ENCODE results near the gene CYP4A22. TPM values are rescaled to one million over a fixed set of nuclear protein-coding genes. Genes with fewer than 3 reads are reported as not detected.

The CYP4A22 gene
- total and polyA plus RNA-seq, 2 of the 4 experiments (the other 2 are of a cell fraction): not detected

GRCh38 chr1:47179988-47180563, 42.8 kb downstream of the CYP4A22 start:
- ChIA-PET CTCF (interaction anchor here (0.6 to 1.8 kb wide), 10 partner anchors 11 to 546 kb away, joined by 3 to 14 read pairs (median 4); partner anchors contain the start of genes FOXD2 and PDZK1IP1), POLR2A (ENCODE audit: unreplicated experiment) (no interaction called here)
- H3K9me3 ChIP-seq (ENCODE audit: control insufficient read depth, insufficient read depth, low read length): no peaks in the 10 kb centered on the region
- no peak overlapping the region for H3K4me3 ChIP-seq (ENCODE audit: insufficient read depth, low read depth, low read length)
- H2BK20ac ChIP-seq (ENCODE audit: low read depth, low read length): no peak overlapping the region
- no peak overlapping the region for H3K4me2 ChIP-seq (ENCODE audit: low read depth, low read length)
- no TSS peak for BruUV-seq (replicated peaks)
- H3K9me1 ChIP-seq (ENCODE audit: insufficient read depth, low read length): no peaks in the 10 kb centered on the region
- no peaks in the 10 kb centered on the region for H3K4me1 ChIP-seq (ENCODE audit: control insufficient read depth, insufficient read depth, low read length)
- no peak overlapping the region for H2BK15ac ChIP-seq (ENCODE audit: low read depth, low read length)
- no peak overlapping the region for H3K27ac ChIP-seq (ENCODE audit: insufficient read depth, low read length)
- H3K27me3 ChIP-seq (ENCODE audit: control insufficient read depth, insufficient read depth, low read length): no peaks in the 10 kb centered on the region; the same call in 1 of the 2 replicates
- no peak overlapping the region for H2AK5ac ChIP-seq (ENCODE audit: low read depth, low read length)
- H3K14ac ChIP-seq (replicated peaks; ENCODE audit: low read depth, low read length): no peak overlapping the region
- DNase-seq: no peak
- intact Hi-C loops (cut with micrococcal nuclease) (loop anchor here (1.0 to 10.0 kb wide), 10 partner anchors 152 to 1315 kb away; partner anchors contain the start of gene CMPK1), in situ Hi-C loops (cut with MboI; ENCODE audit: low sequenced_read_pairs) (loop anchor here (5.0 to 10.0 kb wide), 2 partner anchors 242 to 535 kb away; no protein-coding TSS in a partner anchor), dilution Hi-C loops (cut with HindIII; ENCODE audit: low sequenced_read_pairs, unreplicated experiment) (no loop called here)
- no peaks in the 10 kb centered on the region for H4K20me1 ChIP-seq (ENCODE audit: insufficient read depth, low read length)
- no peak for TF ChIP-seq CEBPB (IDR thresholded peaks at IDR 0.05; ENCODE audit: low read depth, low read length)
- no peak for TF ChIP-seq MXI1 (IDR thresholded peaks at IDR 0.05; ENCODE audit: borderline replicate concordance, low read depth, low read length)
- TF ChIP-seq FOS (IDR thresholded peaks at IDR 0.05; ENCODE audit: low read depth, low read length): no peak
- TF ChIP-seq CTCF (conservative IDR thresholded peaks at IDR 0.05; ENCODE audit: low read depth, low read length): no peak
- TF ChIP-seq RAD21 (IDR thresholded peaks at IDR 0.05; ENCODE audit: low read length): no peak
- no peak for TF ChIP-seq SMC3 (IDR thresholded peaks at IDR 0.05; ENCODE audit: low read depth, low read length)
- TF ChIP-seq MAZ (IDR thresholded peaks at IDR 0.05; ENCODE audit: borderline replicate concordance, low read depth, low read length): no peak
- TF ChIP-seq MAFK (IDR thresholded peaks at IDR 0.05; ENCODE audit: low read depth, low read length): no peak
- no peak for TF ChIP-seq USF2 (IDR thresholded peaks at IDR 0.05; ENCODE audit: low read depth, low read length)
- TF ChIP-seq CHD1 (IDR thresholded peaks at IDR 0.05; ENCODE audit: low read depth, low read length): no peak
- TF ChIP-seq NFE2L2 (IDR thresholded peaks at IDR 0.05; ENCODE audit: low read depth, low read length): no peak
- no peak for TF ChIP-seq ELK1 (IDR thresholded peaks at IDR 0.05; ENCODE audit: borderline replicate concordance, low read depth, low read length)
- no peak for TF ChIP-seq RFX5 (IDR thresholded peaks at IDR 0.05; ENCODE audit: low read depth, low read length)
- TF ChIP-seq POLR2A (IDR thresholded peaks at IDR 0.05; ENCODE audit: low read depth, low read length): no peak
- TF ChIP-seq RCOR1 (IDR thresholded peaks at IDR 0.05; ENCODE audit: insufficient replicate concordance, low read length): no peak
- TF ChIP-seq BHLHE40 (IDR thresholded peaks at IDR 0.05; ENCODE audit: low read depth, low read length): no peak
- no peak overlapping the region for H4K91ac ChIP-seq (ENCODE audit: insufficient read depth, low read depth, low read length)
- H2BK5ac ChIP-seq (ENCODE audit: low read depth, low read length, poor library complexity, severe bottlenecking): no peak overlapping the region
- H2AK9ac ChIP-seq (replicated peaks; ENCODE audit: low read depth, low read length, poor library complexity): no peak overlapping the region
- H2AFZ ChIP-seq (replicated peaks; ENCODE audit: low read length, poor library complexity): no peak overlapping the region
- no peaks in the 10 kb centered on the region for H3K79me1 ChIP-seq (ENCODE audit: low read depth in 1 of 2, low read length in 2 of 2)
- no peak for ATAC-seq (ENCODE audit: low read depth)
- H3K56ac ChIP-seq (ENCODE audit: extremely low read depth, insufficient read depth, low read length): no peak overlapping the region
- no peak overlapping the region for H3K18ac ChIP-seq (ENCODE audit: low read depth, low read length)
- WGBS, 2 experiments (ENCODE audit: extremely low coverage in 2 of 2, insufficient read length in 1 of 2): 83% methylated on average over 1 of the region's 3 CpGs; no CpG with 5 or more reads in 1 of the 2 experiments
- H3K23ac ChIP-seq (ENCODE audit: low read depth, low read length): no peak overlapping the region
- H3K4ac ChIP-seq (ENCODE audit: low read depth, low read length): no peak overlapping the region
- no peaks in the 10 kb centered on the region for H3K36me3 ChIP-seq (ENCODE audit: control insufficient read depth, insufficient read depth, low read length)
- H2BK120ac ChIP-seq (ENCODE audit: low read depth, low read length): no peak overlapping the region
- H4K5ac ChIP-seq (ENCODE audit: low read depth, low read length): no peak overlapping the region
- no peak overlapping the region for H3K9ac ChIP-seq (ENCODE audit: low read depth, low read length)
- no peak overlapping the region for H4K8ac ChIP-seq (ENCODE audit: low read depth in 2 of 2, low read length in 2 of 2)
